A549 (cell line): ENCODE results near the gene C17orf107. TPM values are rescaled to one million over a fixed set of nuclear protein-coding genes. Genes with fewer than 3 reads are reported as not detected.

Source experiments
- ATAC-seq, 2 experiments: fragments of 200-7000 bp in 1 of 2; fragments of >200 bp in 1 of 2; cut with Nextera tagmentation in 1 of 2; cut with Tn5 transposase in 1 of 2; 3 replicates each; pipeline versions ENCODE4 v1.8.0 to v1.9.1; 2018 to 2020; ENCODE audit warnings: mild to moderate bottlenecking in 1 of 2, moderate library complexity in 1 of 2
- CTCF ChIA-PET: fragments of 300-600 bp; sonication (Branson Sonifier 250); formaldehyde crosslinking; extraction: SDS; loops from one replicate; lab custom pipeline; 2021; ENCODE audit warnings: antibody characterized with exemption, inconsistent platforms; lab: Yijun Ruan, JAX
- POLR2A ChIA-PET: fragments of 350-600 bp; formaldehyde crosslinking; extraction: SDS; loops from one replicate; lab custom pipeline; 2021; ENCODE audit warnings: antibody characterized with exemption, inconsistent platforms; lab: Yijun Ruan, JAX
- DNase-seq, 2 experiments: peaks; one replicate each; pipeline versions ENCODE4 v3.0.0 to v3.0.0-alpha.2; 2011 to 2016; ENCODE audit warnings: low read depth in 1 of 2, low spot score in 1 of 2
- FAIRE-seq: peaks from 2 replicates; lab custom pipeline; 2011; peaks lifted over from hg19 to GRCh38; lab: Jason Lieb, UNC
- H3K27ac ChIP-seq, 2 experiments: fragments of >200 bp; sonication (Bioruptor Twin); formaldehyde crosslinking; 3 replicates each; pipeline ENCODE4 v1.5.1; 2016 to 2017
- H3K4me1 ChIP-seq: fragments of >200 bp; sonication (Bioruptor Twin); formaldehyde crosslinking; 3 replicates; pipeline ENCODE4 v1.6.1; 2016
- H3K4me2 ChIP-seq: fragments of >200 bp; sonication (Bioruptor Twin); formaldehyde crosslinking; 3 replicates; pipeline ENCODE4 v1.6.1; 2016
- H3K4me3 ChIP-seq: fragments of >200 bp; sonication (Bioruptor Twin); formaldehyde crosslinking; 3 replicates; pipeline ENCODE4 v1.5.1; 2016
- H3K9me3 ChIP-seq: fragments of >200 bp; sonication (Bioruptor Twin); formaldehyde crosslinking; 3 replicates; pipeline ENCODE4 v1.6.1; 2016
- BCL3 ChIP-seq: fragments of >200 bp; sonication (Bioruptor Twin); formaldehyde crosslinking; IDR thresholded peaks from 3 replicates; pipeline ENCODE4 v1.6.1; 2016
- CBX8 ChIP-seq: fragments of 200-600 bp; sonication (generic); IDR thresholded peaks from 2 replicates; pipeline ENCODE4 v1.6.1; 2016
- CEBPB ChIP-seq, 2 experiments: fragments of >200 bp in 1 of 2; sonication (Bioruptor Twin) in 1 of 2; formaldehyde crosslinking in 1 of 2; IDR thresholded peaks; 2 replicates each; pipeline ENCODE4 v1.6.1; 2012 to 2016
- CHD2 ChIP-seq: fragments of 150-350 bp; IDR thresholded peaks from 2 replicates; pipeline ENCODE4 v1.6.1; 2014; ENCODE audit warnings: low read length; ENCODE audit not compliant: partially characterized antibody
- CHD4 ChIP-seq: fragments of 200-600 bp; sonication (generic); IDR thresholded peaks from 2 replicates; pipeline ENCODE4 v1.6.1; 2016; ENCODE audit warnings: antibody characterized with exemption, mild to moderate bottlenecking, borderline replicate concordance
- EHF ChIP-seq: fragments of 250-450 bp; sonication (Bioruptor Pico); IDR thresholded peaks from 2 replicates; pipeline ENCODE4 v1.5.0; 2020; ENCODE audit warnings: mild to moderate bottlenecking
- EHMT2 ChIP-seq: fragments of 200-600 bp; sonication (generic); IDR thresholded peaks from 2 replicates; pipeline ENCODE4 v1.6.1; 2016; ENCODE audit warnings: antibody characterized with exemption, low read depth, mild to moderate bottlenecking, moderate library complexity
- FOSL2 ChIP-seq, 2 experiments: fragments of 450-650 bp in 1 of 2; fragments of >200 bp in 1 of 2; sonication (Bioruptor Twin) in 1 of 2; formaldehyde crosslinking; IDR thresholded peaks; 2 replicates each; pipeline versions ENCODE4 v1.5.0 to v1.6.1; 2016 to 2020; ENCODE audit warnings: mild to moderate bottlenecking in 1 of 2, moderate library complexity in 1 of 2
- HDAC2 ChIP-seq: fragments of 200-600 bp; sonication (generic); IDR thresholded peaks from 2 replicates; pipeline ENCODE4 v1.6.1; 2016
- HES2 ChIP-seq: fragments of >200 bp; sonication (Bioruptor Twin); formaldehyde crosslinking; IDR thresholded peaks from 2 replicates; pipeline ENCODE4 v1.6.1; 2016
- HOXB13 ChIP-seq: fragments of 250-450 bp; sonication (Bioruptor Pico); IDR thresholded peaks from 2 replicates; pipeline ENCODE4 v1.5.0; 2020; ENCODE audit warnings: low read depth, mild to moderate bottlenecking, moderate library complexity
- JUN ChIP-seq, 2 experiments: fragments of >200 bp; sonication (Bioruptor Twin); formaldehyde crosslinking; IDR thresholded peaks; 2 replicates in 1 of 2; 3 replicates in 1 of 2; pipeline ENCODE4 v1.6.1; 2016 to 2017
- KDM1A ChIP-seq: fragments of 200-600 bp; sonication (generic); IDR thresholded peaks from 2 replicates; pipeline ENCODE4 v1.6.1; 2016; ENCODE audit warnings: low read depth, mild to moderate bottlenecking
- MAX ChIP-seq: IDR thresholded peaks from 2 replicates; pipeline ENCODE4 v1.6.1; 2012
- MAZ ChIP-seq: fragments of 150-350 bp; IDR thresholded peaks from 2 replicates; pipeline ENCODE4 v1.6.1; 2014; ENCODE audit warnings: antibody characterized with exemption, low read depth, low read length, borderline replicate concordance
- MYC ChIP-seq: IDR thresholded peaks from 2 replicates; pipeline ENCODE4 v1.6.1; 2012; ENCODE audit warnings: mild to moderate bottlenecking, inconsistent platforms, low read length, improper control_type of control experiment, borderline replicate concordance
- NFE2L2 ChIP-seq: fragments of 150-350 bp; conservative IDR thresholded peaks from 2 replicates; pipeline ENCODE4 v1.6.1; 2014; ENCODE audit warnings: low read length
- PBX3 ChIP-seq: IDR thresholded peaks from 2 replicates; pipeline ENCODE4 v1.6.1; 2012
- PHF8 ChIP-seq: fragments of 200-600 bp; sonication (generic); IDR thresholded peaks from 2 replicates; pipeline ENCODE4 v1.6.1; 2016; ENCODE audit warnings: low read depth, mild to moderate bottlenecking, antibody characterized with exemption, moderate library complexity, borderline replicate concordance
- POLR2A ChIP-seq: IDR thresholded peaks from 2 replicates; pipeline ENCODE4 v1.6.1; 2012; ENCODE audit warnings: mild to moderate bottlenecking, low read length
- RARB ChIP-seq: fragments of 250-450 bp; sonication (Bioruptor Pico); IDR thresholded peaks from 2 replicates; pipeline ENCODE4 v1.8.0; 2021; ENCODE audit warnings: mild to moderate bottlenecking, moderate library complexity
- RCOR1 ChIP-seq: fragments of 150-350 bp; IDR thresholded peaks from 2 replicates; pipeline ENCODE4 v1.6.1; 2014; ENCODE audit warnings: antibody characterized with exemption, low read length, low read depth
- SMC3 ChIP-seq: fragments of >200 bp; sonication (Bioruptor Twin); formaldehyde crosslinking; IDR thresholded peaks from 3 replicates; pipeline ENCODE4 v1.6.1; 2018; ENCODE audit warnings: inconsistent platforms
- ZC3H11A ChIP-seq: fragments of 450-650 bp; IDR thresholded peaks from 2 replicates; pipeline ENCODE4 v1.6.1; 2014; ENCODE audit warnings: antibody characterized with exemption, mild to moderate bottlenecking
- ZSCAN20 ChIP-seq: fragments of 250-450 bp; sonication (Bioruptor Pico); IDR thresholded peaks from 2 replicates; pipeline ENCODE4 v1.8.0; 2022; ENCODE audit warnings: mild to moderate bottlenecking, moderate library complexity
- WGBS: methylation state at CpG from one replicate; pipeline ENCODE4 v1.1.6; 2017; ENCODE audit errors: missing lambda C conversion rate; 5-methylcytosine and 5-hydroxymethylcytosine counted together
- polyA plus RNA-seq, 4 experiments: library from polyadenylated mRNA; depleted of rRNA in 3 of 4; stranded (reverse); fragments of >200 nt; fragmentation: RNase III in 1 of 4; extraction: RNeasy Plus Mini Kit Qiagen cat#74134 plus additional on column Dnase treatment in 1 of 4; gene quantifications; 2 replicates in 3 of 4; 3 replicates in 1 of 4; pipeline ENCODE4 v1.2.3, GENCODE V29; 2011 to 2017
- TF ChIP-seq, protein P1 (sequence below): IDR thresholded peaks from 2 replicates; pipeline ENCODE4 v1.6.1; 2012; ENCODE audit warnings: low read depth, borderline replicate concordance

The C17orf107 gene
- polyA plus RNA-seq, 2 of the 4 experiments (the other 2 are of a cell fraction), result 0.13 to 0.30 TPM

DNA sequence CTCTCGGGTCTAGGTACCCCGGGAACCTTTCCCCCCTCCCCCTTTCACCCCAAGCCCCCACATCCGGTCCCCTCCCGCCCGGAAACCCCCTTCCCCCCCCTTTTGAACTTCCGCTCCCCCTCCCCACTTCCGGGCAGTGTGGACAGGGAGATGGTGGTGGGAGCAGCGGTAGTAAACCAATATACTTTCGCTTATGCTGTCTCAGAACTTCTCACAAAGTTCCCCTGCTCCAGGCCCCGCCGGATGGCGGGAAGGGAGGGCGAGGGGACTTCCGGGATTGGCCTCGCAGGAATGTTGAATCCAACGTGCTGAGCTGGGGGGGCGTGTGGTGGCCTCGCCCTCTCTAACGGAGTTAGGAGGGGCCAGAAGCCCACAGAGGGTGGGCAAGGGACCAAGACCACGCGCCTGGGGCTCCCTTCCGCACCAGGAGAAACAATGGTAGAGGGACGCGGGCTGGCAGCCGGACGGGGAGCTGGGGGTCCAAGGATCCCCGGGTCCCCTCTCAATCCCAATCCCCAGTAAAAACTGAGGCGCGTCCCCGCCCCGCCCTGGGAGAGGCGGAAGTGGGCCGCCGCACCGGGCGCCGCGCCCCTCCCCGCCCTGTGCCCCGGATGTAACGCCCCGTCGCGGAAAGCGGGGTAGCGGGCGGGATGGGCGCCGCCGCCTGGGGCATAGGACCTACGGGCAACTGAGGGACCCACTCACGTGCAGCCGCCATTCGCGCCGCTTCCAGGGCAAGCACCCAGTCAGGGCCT is 48.3 kb downstream of the C17orf107 start (continued):
- no peak for TF ChIP-seq HES2
- no peak; the same call in 1 of the 2 replicates for TF ChIP-seq PHF8
- TF ChIP-seq ZSCAN20 (CRISPR knock-in tag), result no peak
- TF ChIP-seq, protein P1, sequence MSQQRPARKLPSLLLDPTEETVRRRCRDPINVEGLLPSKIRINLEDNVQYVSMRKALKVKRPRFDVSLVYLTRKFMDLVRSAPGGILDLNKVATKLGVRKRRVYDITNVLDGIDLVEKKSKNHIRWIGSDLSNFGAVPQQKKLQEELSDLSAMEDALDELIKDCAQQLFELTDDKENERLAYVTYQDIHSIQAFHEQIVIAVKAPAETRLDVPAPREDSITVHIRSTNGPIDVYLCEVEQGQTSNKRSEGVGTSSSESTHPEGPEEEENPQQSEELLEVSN, result peak; percentile 92
- no peak for TF ChIP-seq CHD4
- TF ChIP-seq MAX, result peak; percentile 94
- TF ChIP-seq ZC3H11A, result no peak
- TF ChIP-seq RARB (CRISPR knock-in tag), result 0 out of 2 replicates have a peak, but pooled peaks have one; percentile 13
- no peak; the same call in 1 of the 2 replicates for TF ChIP-seq PBX3
- TF ChIP-seq EHF (CRISPR knock-in tag), result peak; percentile 76
- no peak for TF ChIP-seq RCOR1
- no peak; the same call in 2 of the 3 replicates for TF ChIP-seq SMC3
- no peak for TF ChIP-seq HOXB13 (CRISPR knock-in tag)
- TF ChIP-seq HDAC2, result no peak
- peak; percentile 10; the same call in 1 of the 2 replicates for TF ChIP-seq MAZ
- no peak for TF ChIP-seq NFE2L2
- TF ChIP-seq BCL3, result peak; percentile 27; the same call in 1 of the 3 replicates
- no peak for TF ChIP-seq EHMT2

DNA sequence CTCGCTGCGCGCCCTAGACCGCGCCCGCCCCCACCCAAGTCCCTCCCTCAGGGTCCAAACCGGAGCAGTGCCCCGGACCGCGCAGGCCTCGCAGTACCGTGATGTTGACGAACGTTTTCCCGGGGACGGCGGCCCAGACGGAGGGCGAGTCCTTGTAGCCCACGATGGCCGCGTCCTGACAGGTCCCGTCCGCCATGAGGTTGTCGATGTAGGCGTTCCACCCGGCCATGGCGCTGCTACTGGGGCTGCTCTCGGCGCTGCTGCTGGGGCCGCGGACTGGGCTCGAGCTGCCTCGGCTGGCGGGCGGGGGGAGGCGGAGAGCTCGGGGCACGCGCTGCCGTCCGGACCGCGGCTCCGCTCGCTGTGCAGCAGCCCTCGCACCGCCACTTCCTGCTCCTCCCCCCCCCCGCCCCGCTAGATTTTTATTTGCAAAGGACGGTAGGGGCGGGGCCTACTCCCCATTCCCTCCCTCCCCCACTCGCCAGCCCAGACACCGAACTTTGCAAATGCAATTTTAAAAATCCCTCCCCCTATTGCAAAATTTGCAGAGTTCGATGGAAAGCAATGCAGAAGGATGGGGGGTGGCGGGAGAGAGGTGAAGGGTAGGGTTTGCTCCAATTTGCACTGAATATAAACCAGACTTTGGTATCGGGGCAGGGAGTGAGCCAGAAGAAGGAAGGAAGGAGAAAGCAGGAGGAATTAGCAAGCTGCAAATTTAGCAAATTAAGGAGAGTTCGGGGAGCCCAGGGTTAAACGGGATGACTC is 49.0 kb downstream of the C17orf107 start, which contains the start of gene PFN1:
Gene PFN1, minus strand, starts transcription at position 365 of the 765 bp plus-strand sequence. Its CDS starts 136 bp downstream, at position 229.
- ATAC-seq (peak; percentile 28 to 44), DNase-seq (peak; percentile 90 to 95), FAIRE-seq (no peak)
- peak within 1 kb of the TSS; percentile 98 for H3K4me3 ChIP-seq
- peak within 1 kb of the TSS; percentile 99 for H3K27ac ChIP-seq
- H3K4me2 ChIP-seq, result peak within 1 kb of the TSS; percentile 99
- under 1% methylated on average over 47 of the region's 59 CpGs for WGBS
- ChIA-PET POLR2A (interaction anchor here (0.9 to 5.3 kb wide), 8 partner anchors 8 to 238 kb away, joined by 3 to 68 read pairs (median 6); partner anchors contain the start of genes ARRB2, INCA1, KIF1C and RNF167), CTCF (interaction anchor here (0.6 to 1.9 kb wide), 5 partner anchors 16 to 39 kb away, joined by 3 to 7 read pairs (median 3); partner anchors contain the start of genes CAMTA2 and SPAG7)
- no peaks in the 10 kb centered on the region for H3K9me3 ChIP-seq
- H3K4me1 ChIP-seq, result peaks cover 54% of the 10 kb centered on the region
- TF ChIP-seq CBX8 (no peak), MAZ (peak; percentile 81; the same call in 1 of the 2 replicates), MYC (peak; percentile 85), HES2 (peak; percentile 47; the same call in 1 of the 2 replicates), FOSL2 (IDR thresholded peaks at IDR 0.05) (peak; percentile 25; the same call in 1 of the 2 replicates), FOSL2 (CRISPR knock-in tag; IDR thresholded peaks at IDR 0.05) (no peak; the same call in 1 of the 2 replicates), CHD4 (no peak), JUN (IDR thresholded peaks at IDR 0.05) (peak; percentile 78 to 99), CEBPB (IDR thresholded peaks at IDR 0.05) (peak; percentile 95 to 99), PHF8 (peak; percentile 95), EHF (CRISPR knock-in tag) (no peak), CHD2 (peak; percentile 52), BCL3 (peak; percentile 94), KDM1A (peak; percentile 45; the same call in 1 of the 2 replicates), PBX3 (peak; percentile 49; the same call in 1 of the 2 replicates), MAX (peak; percentile 52), POLR2A (peak; percentile 94), HOXB13 (CRISPR knock-in tag) (no peak)
- TF ChIP-seq, protein P1, result peak; percentile 25; the same call in 1 of the 2 replicates
